HS-27A (cell line): Measurements from ENCODE around the gene CELF5.
"Not testable (repeated sequence)": the region's sequence is repeated elsewhere in the genome, so short reads cannot be mapped to it uniquely, and the experiment has no call there.

Experiments used
- DNase-seq: peaks from one replicate; pipeline ENCODE4 v3.0.0-alpha.2; 2012; ENCODE audit warnings: low read depth, missing footprints

CELF5 gene

DNA sequence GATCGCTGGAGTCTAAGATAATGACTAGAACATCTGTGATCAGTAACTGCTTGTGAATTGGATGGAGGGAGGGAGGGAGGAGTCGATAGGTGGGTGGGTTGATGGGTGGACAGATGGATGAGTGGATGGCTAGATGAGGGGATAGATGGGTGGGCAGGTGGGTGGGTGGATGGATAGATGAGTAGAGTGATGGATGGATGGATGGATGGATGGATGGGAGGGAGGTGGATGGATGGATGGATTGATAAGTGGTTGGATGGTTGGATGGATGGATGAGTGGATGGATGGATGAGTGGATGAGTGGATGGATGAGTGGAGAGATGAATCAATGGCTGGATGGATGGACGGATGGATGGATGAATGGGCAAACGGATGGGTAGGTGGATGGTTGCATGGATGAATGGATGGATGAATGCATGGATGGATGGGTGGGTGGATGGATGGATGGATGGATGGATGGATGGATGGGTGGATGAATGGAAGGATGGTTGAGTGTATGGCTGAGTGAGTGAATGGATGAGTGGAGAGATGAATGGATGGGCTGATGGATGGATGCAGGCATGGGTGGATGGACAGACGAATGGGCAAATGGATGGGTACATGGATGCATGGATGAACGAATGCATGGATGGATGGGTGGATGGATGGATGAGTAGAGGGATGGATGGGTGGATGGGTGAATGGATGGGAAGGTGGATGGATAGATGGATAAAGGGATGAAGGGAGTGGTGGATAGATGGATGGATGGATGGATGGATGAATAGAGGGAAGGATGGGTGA, 97.9 kb downstream of the CELF5 start:
- no peak for DNase-seq

- DNase-seq, result no peak
Observed at GRCh38 chr19:3323026-3323425, 98.6 kb downstream of the CELF5 start.

DNA sequence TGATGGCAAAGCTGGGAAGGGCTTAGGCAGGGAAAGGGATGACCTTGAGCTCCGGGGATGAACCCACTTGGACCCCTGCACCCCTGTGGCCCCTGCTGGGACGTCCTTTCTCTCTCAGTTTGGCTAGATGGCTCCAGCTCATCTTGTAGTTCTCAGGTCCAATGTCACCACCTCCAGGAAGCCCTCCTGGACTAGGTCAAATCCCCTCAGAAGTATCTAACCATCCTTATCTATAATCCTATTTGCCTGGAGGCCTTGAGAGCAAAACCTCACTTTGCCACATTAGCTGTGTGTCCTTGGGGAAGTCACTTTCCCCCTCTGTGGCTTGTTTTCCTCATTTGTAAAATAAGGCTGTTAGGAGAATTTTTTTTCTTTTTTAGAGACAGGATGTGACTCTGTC, 99.2 kb downstream of the CELF5 start:
- no peak for DNase-seq

DNA sequence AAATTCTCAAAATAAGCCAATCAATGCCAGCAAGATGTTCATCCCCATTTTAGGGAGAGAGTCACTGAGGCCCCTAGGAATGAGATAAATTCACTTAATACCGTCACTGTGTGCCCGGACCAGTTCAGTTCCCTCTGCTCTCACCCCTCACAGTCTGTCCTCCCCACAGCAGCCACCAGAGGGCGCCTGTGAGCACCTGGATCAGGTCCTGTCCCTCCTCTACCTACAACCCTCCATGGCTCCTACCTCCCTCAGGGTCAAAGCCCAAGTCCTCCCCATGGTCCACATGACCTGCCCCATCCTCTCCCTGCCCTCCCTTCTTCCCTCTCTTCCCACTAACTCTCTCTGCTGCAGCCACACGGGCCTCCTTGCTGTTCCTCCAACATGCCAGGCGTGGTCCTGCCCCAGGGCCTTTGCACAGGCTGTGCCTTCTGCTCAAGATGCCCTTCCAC, 100.0 kb downstream of the CELF5 start:
- no peak for DNase-seq

DNA sequence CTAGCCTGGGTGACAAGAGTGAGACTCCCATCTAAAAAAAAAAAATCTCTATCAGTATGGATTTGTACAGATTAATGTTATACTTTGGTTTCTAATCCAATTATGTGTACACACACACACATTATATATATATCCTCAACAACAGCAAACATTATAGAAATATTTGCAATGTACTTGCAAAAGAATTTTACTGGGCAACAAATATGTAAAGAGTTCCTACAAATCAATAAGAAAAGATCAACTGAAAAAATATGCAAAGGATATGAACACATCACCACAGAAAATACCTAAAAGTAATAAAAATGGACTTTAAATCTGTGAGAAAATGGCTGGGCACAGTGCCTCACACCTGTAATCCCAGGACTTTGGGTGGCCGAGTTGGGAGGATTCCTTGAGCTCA, 101.0 kb downstream of the CELF5 start:
- DNase-seq, result no peak

DNA sequence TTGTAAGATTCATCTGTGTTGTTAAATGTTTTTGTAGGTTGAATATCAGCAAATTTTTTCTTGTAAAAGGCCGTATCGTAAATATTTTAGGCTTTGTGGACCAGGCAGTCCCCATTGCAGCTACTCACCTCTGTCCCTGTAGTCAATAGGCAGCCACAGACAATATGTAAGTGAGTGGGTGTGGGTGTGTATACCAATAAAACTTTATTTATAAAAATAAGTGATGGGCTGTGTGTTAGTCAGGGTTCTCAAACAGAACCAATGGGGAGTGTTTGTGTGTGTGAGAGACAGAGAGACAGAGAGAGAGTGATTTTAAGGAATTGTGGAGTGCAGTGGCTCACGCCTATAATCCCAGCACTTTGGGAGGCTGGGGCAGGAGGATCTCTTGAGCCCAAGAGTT, 104.3 kb downstream of the CELF5 start:
- no peak for DNase-seq

DNA sequence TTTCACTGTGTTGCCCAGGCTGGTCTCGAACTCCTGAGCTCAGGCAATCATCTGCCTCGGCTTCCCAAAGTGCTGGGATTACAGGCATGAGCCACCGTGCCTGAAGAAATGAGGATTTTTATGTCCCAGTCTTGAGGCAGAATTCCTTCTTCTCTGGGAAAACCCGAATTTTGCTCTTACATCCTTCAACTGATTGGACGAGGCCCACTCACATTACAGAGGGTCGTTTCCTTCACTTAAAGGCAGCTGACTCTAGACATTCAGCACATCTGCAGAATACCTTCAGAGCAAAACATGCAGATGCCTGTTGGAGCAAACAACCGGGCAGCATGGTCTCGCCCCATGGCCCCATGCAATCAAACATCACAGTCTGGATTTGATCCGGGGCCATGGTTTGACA, 105.6 kb downstream of the CELF5 start:
- DNase-seq, result no peak

DNA sequence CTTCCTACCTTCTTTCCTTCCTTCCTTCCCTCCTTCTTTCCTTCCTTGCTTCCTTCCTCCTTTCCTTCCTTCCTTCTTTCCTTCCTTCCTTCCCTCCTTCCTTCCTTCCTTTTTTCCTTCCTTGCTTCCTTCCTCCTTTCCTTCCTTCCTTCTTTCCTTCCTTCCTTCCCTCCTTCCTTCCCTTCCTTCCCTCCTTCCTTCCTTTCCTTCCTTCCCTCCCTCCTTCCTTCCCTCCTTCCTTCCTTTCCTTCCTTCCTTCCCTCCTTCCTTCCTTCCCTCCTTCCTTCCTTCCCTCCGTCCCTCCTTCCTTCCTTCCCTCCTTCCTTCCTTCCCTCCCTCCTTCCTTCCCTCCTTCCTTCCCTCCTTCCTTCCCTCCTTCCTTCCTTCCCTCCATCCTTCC, 107.8 kb downstream of the CELF5 start:
- not testable (repeated sequence) for DNase-seq

DNA sequence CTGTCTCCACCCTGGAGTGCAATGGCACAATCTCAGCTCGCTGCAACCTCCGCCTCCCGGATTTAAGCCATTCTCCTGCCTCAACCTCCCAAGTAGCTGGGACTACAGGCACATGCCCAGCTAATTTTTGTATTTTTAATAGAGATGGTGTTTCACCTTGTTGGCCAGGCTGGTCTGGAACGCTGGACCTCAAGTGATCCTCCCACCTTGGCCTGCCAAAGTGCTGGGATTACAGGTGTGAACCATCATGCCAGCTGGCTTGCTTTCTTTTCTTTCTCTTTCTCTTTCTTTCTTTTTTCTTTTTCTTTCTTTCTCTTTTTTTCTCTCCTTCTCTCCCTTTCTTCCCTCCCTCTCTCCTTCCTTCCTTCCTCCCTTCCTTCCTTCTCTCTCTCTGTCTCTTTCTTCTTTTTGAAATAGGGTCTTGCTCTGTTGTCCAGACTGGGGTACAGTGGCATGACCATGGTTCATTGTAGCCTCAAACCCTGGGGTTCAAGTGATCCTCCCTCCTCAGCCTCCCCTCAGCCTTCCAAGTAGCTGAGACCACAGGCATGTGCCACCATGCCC, 108.6 kb downstream of the CELF5 start:
- no peak for DNase-seq

- DNase-seq, result no peak
Observed at GRCh38 chr19:3333662-3334061, 109.2 kb downstream of the CELF5 start.

GRCh38 chr19:3334749-3335430, 110.4 kb downstream of the CELF5 start:
- not testable (repeated sequence) for DNase-seq

- no peak for DNase-seq
Observed at GRCh38 chr19:3335431-3336350, 111.2 kb downstream of the CELF5 start.

DNA sequence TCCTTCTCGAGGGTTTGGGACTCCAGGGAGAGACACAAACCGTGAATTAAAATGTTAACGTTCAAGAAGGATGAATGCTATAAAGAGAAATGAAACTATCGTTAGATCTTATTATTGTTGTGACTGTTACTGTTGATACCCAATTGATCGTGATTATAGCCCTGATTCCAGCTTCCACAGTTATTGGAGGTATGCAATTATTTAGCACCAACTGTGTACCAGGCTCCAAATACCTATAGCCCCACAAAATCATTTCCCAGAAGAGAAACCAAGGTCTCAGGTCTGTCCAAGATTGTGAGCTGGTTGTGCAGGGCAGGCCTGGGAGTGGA, 111.9 kb downstream of the CELF5 start:
- DNase-seq, result no peak

GRCh38 chr19:3336680-3337523, 112.4 kb downstream of the CELF5 start:
- no peak for DNase-seq

- no peak for DNase-seq
Observed at GRCh38 chr19:3338541-3339181, 114.2 kb downstream of the CELF5 start.

DNA sequence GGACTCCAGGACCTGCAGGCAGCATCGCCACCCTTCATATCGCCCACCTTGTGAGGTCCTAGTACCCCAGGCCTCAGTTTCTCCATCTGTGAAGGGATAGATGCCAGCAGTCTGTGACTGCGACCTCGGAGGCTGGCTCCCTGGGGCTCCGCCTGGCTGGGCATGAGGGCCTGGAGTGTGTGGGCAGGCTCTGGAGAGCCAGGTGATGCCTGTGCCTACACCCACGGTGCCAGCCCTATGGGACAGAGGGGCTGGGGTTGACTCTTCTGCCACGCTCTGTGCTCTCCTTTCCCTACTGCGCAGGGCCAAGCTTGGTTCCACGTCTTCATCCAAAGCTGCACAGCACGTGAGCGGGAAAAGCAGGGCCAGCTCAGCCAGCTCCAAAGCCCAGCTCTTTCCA, 115.9 kb downstream of the CELF5 start:
- DNase-seq, result no peak

DNA sequence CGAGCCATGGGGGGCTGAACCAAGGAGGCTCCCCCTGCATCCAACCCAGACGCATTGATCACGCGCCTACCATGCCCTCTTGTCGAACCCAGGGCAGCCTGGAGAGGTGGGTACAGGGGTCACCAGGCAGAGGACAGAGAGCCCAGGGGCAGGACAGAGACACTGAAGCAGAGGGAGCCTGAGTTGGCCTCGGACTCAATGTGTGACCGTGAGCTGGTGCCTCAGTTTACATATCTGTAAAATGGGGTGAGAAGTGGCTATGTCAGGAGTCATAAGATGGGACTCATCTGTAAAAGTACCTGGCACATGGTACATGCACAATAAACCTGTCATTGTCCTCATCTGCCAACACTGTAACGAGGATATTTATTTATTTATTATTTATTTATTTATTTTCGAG, 117.8 kb downstream of the CELF5 start:
- DNase-seq, result no peak

GRCh38 chr19:3342962-3343361, 118.5 kb downstream of the CELF5 start:
- DNase-seq, result not testable (repeated sequence)

- DNase-seq, result no peak
Observed at GRCh38 chr19:3343619-3344502, 119.4 kb downstream of the CELF5 start.
